Measurements from ENCODE around the gene TTLL11.
"Not testable (repeated sequence)": the region's sequence is repeated elsewhere in the genome, so short reads cannot be mapped to it uniquely, and the experiment has no call there.

Gene TTLL11

GRCh38 chr9:122124528-122124927, 31.4 kb upstream of the TTLL11 start:
- DNase-seq: no peak

GRCh38 chr9:122124048-122124447, 30.9 kb upstream of the TTLL11 start:
- no peak for DNase-seq

GRCh38 chr9:122122903-122123632, 30.0 kb upstream of the TTLL11 start:
- DNase-seq: peak; percentile 61

- DNase-seq: no peak
Observed at GRCh38 chr9:122122468-122122867, 29.4 kb upstream of the TTLL11 start.

GRCh38 chr9:122121931-122122330, 28.8 kb upstream of the TTLL11 start:
- DNase-seq: no peak

GRCh38 chr9:122121391-122121790, 28.3 kb upstream of the TTLL11 start:
- no peak for DNase-seq

- DNase-seq: no peak
Observed at GRCh38 chr9:122120316-122121071, 27.4 kb upstream of the TTLL11 start.

- DNase-seq: no peak
Observed at GRCh38 chr9:122119721-122120120, 26.6 kb upstream of the TTLL11 start.

GRCh38 chr9:122119166-122119521, 26.0 kb upstream of the TTLL11 start:
- no peak for DNase-seq

- DNase-seq: no peak
Observed at GRCh38 chr9:122118343-122119165, 25.4 kb upstream of the TTLL11 start.

- DNase-seq: not testable (repeated sequence)
Observed at GRCh38 chr9:122117241-122117640, 24.1 kb upstream of the TTLL11 start.

GRCh38 chr9:122116448-122117173, 23.5 kb upstream of the TTLL11 start:
- no peak for DNase-seq

GRCh38 chr9:122116040-122116439, 22.9 kb upstream of the TTLL11 start:
- DNase-seq: no peak

- DNase-seq: no peak
Observed at GRCh38 chr9:122115176-122116035, 22.3 kb upstream of the TTLL11 start.

GRCh38 chr9:122113574-122113973, 20.5 kb upstream of the TTLL11 start:
- DNase-seq: no peak

- DNase-seq: no peak
Observed at GRCh38 chr9:122112238-122112637, 19.1 kb upstream of the TTLL11 start.

GRCh38 chr9:122111413-122112085, 18.4 kb upstream of the TTLL11 start:
- DNase-seq: no peak

GRCh38 chr9:122110100-122110833, 17.2 kb upstream of the TTLL11 start:
- DNase-seq: no peak

- DNase-seq: no peak
Observed at GRCh38 chr9:122109035-122109813, 16.1 kb upstream of the TTLL11 start.

Data from activated T-cell treated with anti-CD3 and anti-CD28 coated beads for 4 hours (primary cell).